ENCODE measurements around the gene MS4A10.

GRCh38 chr11:60835534-60835846 is 50.4 kb downstream of the MS4A10 start:
- TF ChIP-seq POLR2A (IDR thresholded peaks at IDR 0.05; ENCODE audit: extremely low read depth, insufficient read length) = no peak
- no peak for TF ChIP-seq CTCF (IDR thresholded peaks at IDR 0.05; ENCODE audit: low read depth, low read length)
